HepG2 (cell line): ENCODE data around the gene DAPK1. TPM values are rescaled to one million over a fixed set of nuclear protein-coding genes. Genes with fewer than 3 reads are reported as not detected.

Experiments
- ATAC-seq: fragments of 200-7000 bp; cut with Tn5 transposase; 3 replicates; pipeline ENCODE4 v1.9.1; 2020; ENCODE audit warnings: mild to moderate bottlenecking, moderate library complexity
- BruUV-seq: library from RNA; stranded (reverse); fragments of 400-500 nt; replicated peaks from 2 replicates; lab custom pipeline; 2021; lab: Mats Ljungman, UMichigan
- CTCF ChIA-PET: fragments of 300-600 bp; formaldehyde crosslinking; extraction: SDS; loops from one replicate; lab custom pipeline; 2021; ENCODE audit warnings: low total read pairs, inconsistent platforms, low intra/inter-chr PET ratio; lab: Yijun Ruan, JAX
- POLR2A ChIA-PET: fragments of 350-600 bp; sonication (Branson Sonifier 250); formaldehyde crosslinking; loops from one replicate; lab custom pipeline; 2020; ENCODE audit warnings: antibody characterized with exemption, inconsistent platforms; lab: Yijun Ruan, JAX
- DNase-seq: peaks from one replicate; pipeline ENCODE4 v3.0.0-alpha.2; 2015; ENCODE audit warnings: low spot score
- FAIRE-seq: peaks from 3 replicates; lab custom pipeline; 2011; peaks lifted over from hg19 to GRCh38; lab: Jason Lieb, UNC
- H2AFZ ChIP-seq: one replicate; pipeline ENCODE4 v1.6.1; 2011; ENCODE audit warnings: low read length, inconsistent platforms
- H3K27ac ChIP-seq: fragments of 300-600 bp; 3 replicates; pipeline ENCODE4 v1.8.0; 2011; ENCODE audit warnings: mixed run types, mild to moderate bottlenecking, mixed read lengths, low read length, inconsistent platforms; ENCODE audit not compliant: insufficient read depth; ENCODE audit errors: extremely low read length
- H3K27me3 ChIP-seq, 2 experiments: fragments of 200-600 bp in 1 of 2; 2 replicates in 1 of 2; 3 replicates in 1 of 2; pipeline versions ENCODE4 v1.6.0 to v1.8.0; 2011; ENCODE audit warnings: low read length in 2 of 2, mild to moderate bottlenecking in 2 of 2, moderate library complexity in 2 of 2, inconsistent platforms in 1 of 2; ENCODE audit not compliant: insufficient read depth in 2 of 2, control insufficient read depth in 1 of 2
- H3K36me3 ChIP-seq, 2 experiments: fragments of 200-600 bp in 1 of 2; replicated peaks in 1 of 2; 2 replicates in 1 of 2; 3 replicates in 1 of 2; pipeline versions ENCODE4 v1.5.1 to v1.8.0; 2011; ENCODE audit warnings: low read length in 2 of 2, inconsistent platforms in 1 of 2; ENCODE audit not compliant: insufficient read depth in 2 of 2, control insufficient read depth in 1 of 2
- H3K4me1 ChIP-seq: 2 replicates; pipeline ENCODE4 v1.5.1; 2012; ENCODE audit warnings: low read length, inconsistent platforms; ENCODE audit not compliant: insufficient read depth
- H3K4me2 ChIP-seq: 2 replicates; pipeline ENCODE4 v1.6.0; 2011; ENCODE audit warnings: low read depth, low read length, inconsistent platforms
- H3K4me3 ChIP-seq, 3 experiments: fragments of 200-600 bp in 1 of 3; sonication (generic), shearing (Covaris generic) in 1 of 3; replicated peaks in 1 of 3; 2 replicates each; pipeline ENCODE4 v1.5.1; 2011 to 2016; ENCODE audit warnings: low read length in 3 of 3, inconsistent platforms in 2 of 3, low read depth in 2 of 3, mild to moderate bottlenecking in 2 of 3, control low read depth in 1 of 3, mixed read lengths in 1 of 3; ENCODE audit not compliant: insufficient read depth in 1 of 3
- H3K79me2 ChIP-seq: one replicate; pipeline ENCODE4 v1.6.1; 2011; ENCODE audit warnings: low read length, inconsistent platforms; ENCODE audit not compliant: insufficient read depth
- H3K9ac ChIP-seq: 2 replicates; pipeline ENCODE4 v1.6.0; 2011; ENCODE audit warnings: mild to moderate bottlenecking, low read depth, low read length, inconsistent platforms; ENCODE audit not compliant: insufficient read depth
- H3K9me3 ChIP-seq: 2 replicates; pipeline ENCODE4 v1.5.1; 2012; ENCODE audit warnings: mild to moderate bottlenecking, low read length
- H4K20me1 ChIP-seq: 2 replicates; pipeline ENCODE4 v1.6.0; 2011; ENCODE audit warnings: inconsistent platforms, mild to moderate bottlenecking, low read length, moderate library complexity; ENCODE audit not compliant: insufficient read depth
- CBX1 ChIP-seq: IDR thresholded peaks from one replicate; pipeline ENCODE4 v1.6.1; 2016; ENCODE audit warnings: antibody characterized with exemption, low read depth
- CCDC6 ChIP-seq: sonication (generic); formaldehyde crosslinking; IDR thresholded peaks from 2 replicates; pipeline ENCODE4 v1.8.1; 2022; ENCODE audit warnings: mild to moderate bottlenecking, missing genetic modification reagents, moderate library complexity
- MED8 ChIP-seq: sonication (generic); formaldehyde crosslinking; IDR thresholded peaks from 2 replicates; pipeline ENCODE4 v1.8.1; 2023; ENCODE audit warnings: mild to moderate bottlenecking, missing genetic modification reagents; ENCODE audit not compliant: insufficient replicate concordance
- NFKB2 ChIP-seq: sonication (generic); formaldehyde crosslinking; IDR thresholded peaks from 2 replicates; pipeline ENCODE4 v1.4.0; 2020; ENCODE audit warnings: missing genetic modification reagents, borderline replicate concordance
- SETDB1 ChIP-seq: sonication (generic); formaldehyde crosslinking; IDR thresholded peaks from 2 replicates; pipeline ENCODE4 v1.5.1; 2020; ENCODE audit warnings: missing genetic modification reagents, mild to moderate bottlenecking, borderline replicate concordance
- TBX3 ChIP-seq: fragments of 450-650 bp; IDR thresholded peaks from 2 replicates; pipeline ENCODE4 v1.6.1; 2017; ENCODE audit warnings: antibody characterized with exemption, mild to moderate bottlenecking, inconsistent platforms, borderline replicate concordance
- ZBTB39 ChIP-seq: sonication (generic); formaldehyde crosslinking; IDR thresholded peaks from 2 replicates; pipeline ENCODE4 v1.5.0; 2020; ENCODE audit warnings: missing genetic modification reagents
- ZNF20 ChIP-seq: sonication (generic); formaldehyde crosslinking; IDR thresholded peaks from 2 replicates; pipeline ENCODE4 v1.4.0; 2020; ENCODE audit warnings: mild to moderate bottlenecking, moderate library complexity, missing genetic modification reagents
- ZNF274 ChIP-seq: sonication (generic); formaldehyde crosslinking; IDR thresholded peaks from 2 replicates; pipeline ENCODE4 v1.5.1; 2020; ENCODE audit warnings: mild to moderate bottlenecking, missing genetic modification reagents
- ZNF547 ChIP-seq: sonication (generic); formaldehyde crosslinking; IDR thresholded peaks from 2 replicates; pipeline ENCODE4 v1.5.1; 2020; ENCODE audit warnings: mild to moderate bottlenecking, missing genetic modification reagents
- ZNF781 ChIP-seq: sonication (generic); formaldehyde crosslinking; IDR thresholded peaks from 2 replicates; pipeline ENCODE4 v1.5.1; 2020; ENCODE audit warnings: borderline replicate concordance, mild to moderate bottlenecking, missing genetic modification reagents; ENCODE audit errors: not compliant biosample characterization
- ZNF891 ChIP-seq: sonication (generic); formaldehyde crosslinking; IDR thresholded peaks from 2 replicates; pipeline ENCODE4 v1.5.0; 2020; ENCODE audit warnings: mild to moderate bottlenecking, missing genetic modification reagents
- WGBS: methylation state at CpG from one replicate; pipeline ENCODE4 v1.1.6; 2017; ENCODE audit warnings: low lambda C conversion rate; 5-methylcytosine and 5-hydroxymethylcytosine counted together
- in situ Hi-C: cut with HindIII; loops from 2 replicates; pipeline ENCODE4 v1.10.0; 2017; ENCODE audit warnings: low pct_unique_long_range_greater_than_20kb; ENCODE audit not compliant: extremely low pct_ligation_motif_present
- intact Hi-C: fragments of 100-400 bp; cut with micrococcal nuclease; formaldehyde crosslinking; loops from one replicate; pipeline ENCODE4 v1.10.0; 2022; ENCODE audit not compliant: unreplicated experiment
- polyA plus RNA-seq, 8 experiments: library from polyadenylated mRNA; depleted of rRNA in 3 of 8; stranded (reverse) in 7 of 8; unstranded in 1 of 8; fragments of >200 nt; fragmentation: Illumina TruSeq in 4 of 8; extraction: Trizol in 4 of 8; gene quantifications; 2 replicates each; pipeline versions ENCODE4 v1.2.1 to v1.2.3, GENCODE V29; 2011 to 2016; ENCODE audit warnings: low read depth in 4 of 8, missing spikeins in 1 of 8, mixed read lengths in 1 of 8; ENCODE audit not compliant: insufficient read depth in 1 of 8
- total RNA-seq, 5 experiments: library from RNA; depleted of rRNA; stranded (reverse); fragments of >200 nt; fragmentation: Illumina TruSeq; extraction: Trizol; gene quantifications; 2 replicates each; pipeline ENCODE4 v1.2.3, GENCODE V29; 2016; ENCODE audit warnings: low read depth in 1 of 5

DAPK1 gene
- total and polyA plus RNA-seq, 2 of the 13 experiments (the other 11 are each of a cell fraction or from before 2014, with no cell fraction given), result 35.7 to 35.9 TPM

DNA sequence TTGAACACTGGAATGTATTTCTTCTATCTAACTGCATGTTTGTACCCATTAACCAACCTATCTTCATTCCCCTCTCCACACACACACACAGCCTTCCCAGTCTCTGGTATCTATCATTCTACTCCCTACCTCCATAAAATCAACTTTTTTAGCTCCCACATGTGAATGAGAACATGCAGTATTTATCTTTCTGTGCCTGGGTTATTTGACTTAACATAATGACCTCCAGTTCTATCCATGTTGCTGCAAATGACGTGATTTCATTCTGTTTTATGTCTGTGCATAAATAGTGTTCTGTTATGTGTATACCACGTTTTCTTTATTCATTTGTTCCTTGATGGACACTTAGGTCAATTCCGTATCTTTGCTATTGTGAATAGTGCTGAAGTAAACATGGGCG lies 189.5 kb downstream of the DAPK1 start:
- CTCF ChIA-PET, result no interaction called here
- no peak for TF ChIP-seq ZNF781 (CRISPR knock-in tag)
- no peak for TF ChIP-seq TBX3
- TF ChIP-seq CBX1, result no peak
- no peak for TF ChIP-seq MED8 (CRISPR knock-in tag)
- TF ChIP-seq ZNF20, result no peak
- TF ChIP-seq NFKB2 (CRISPR knock-in tag), result no peak
- TF ChIP-seq ZBTB39 (CRISPR knock-in tag), result no peak
- no peak for TF ChIP-seq ZNF547 (CRISPR knock-in tag)
- TF ChIP-seq CCDC6 (CRISPR knock-in tag), result no peak
- TF ChIP-seq SETDB1, result no peak
- no peak for TF ChIP-seq ZNF274 (CRISPR knock-in tag)
- TF ChIP-seq ZNF891 (CRISPR knock-in tag), result no peak
- Histone ChIP-seq H3K9ac (no peak overlapping the region), H3K4me2 (no peak overlapping the region), H3K79me2 (no peaks in the 10 kb centered on the region), H4K20me1 (0 out of 2 replicates have a peak, but pooled peaks cover 3% of the 10 kb centered on the region), H3K27me3 (no peaks in the 10 kb centered on the region), H3K9me3 (no peaks in the 10 kb centered on the region), H2AFZ (no peak overlapping the region), H3K36me3 (peaks cover 11 to 41% of the 10 kb centered on the region in 2 experiments; a peak in 4 of 5 replicates), H3K4me3 (no peak overlapping the region), H3K4me1 (no peaks in the 10 kb centered on the region), H3K27ac (no peak overlapping the region)
- POLR2A ChIA-PET, result no interaction called here
- in situ Hi-C loops (no loop called here), intact Hi-C loops (loop anchor here (10.0 kb wide), 1 partner anchor 358 kb away; no protein-coding TSS in a partner anchor)
- WGBS, result 94% methylated on average over 4 of the region's 4 CpGs
- no peak for FAIRE-seq
- DNase-seq, result no peak
- no TSS peak for BruUV-seq
- ATAC-seq, result no peak
